Suprapubic skin (tissue), 4 donors: Measurements from ENCODE around the gene CDHR4.
"Not testable (repeated sequence)": the region's sequence is repeated elsewhere in the genome, so short reads cannot be mapped to it uniquely, and the experiment has no call there.

Experiments used
- CTCF ChIP-seq, 2 donors: fragments of 200-600 bp in 1 of 2; fragments of 450-650 bp in 1 of 2; sonication (generic) in 1 of 2; IDR thresholded peaks; one replicate each; pipeline ENCODE4 v1.5.1; 2016 to 2019; ENCODE audit warnings: antibody characterized with exemption in 2 of 2, mild to moderate bottlenecking in 1 of 2, moderate library complexity in 1 of 2
- POLR2A ChIP-seq, 2 donors: fragments of 450-650 bp; IDR thresholded peaks; one replicate each; pipeline ENCODE4 v1.6.1; 2017; ENCODE audit warnings: antibody characterized with exemption in 2 of 2, mild to moderate bottlenecking in 2 of 2, moderate library complexity in 2 of 2
- POLR2AphosphoS5 ChIP-seq, 3 donors: sonication (generic); formaldehyde crosslinking; IDR thresholded peaks; one replicate each; pipeline ENCODE4 v1.6.1; 2017; ENCODE audit warnings: antibody characterized with exemption in 3 of 3

GRCh38 chr3:49776101-49776500 lies 23.6 kb downstream of the CDHR4 start:
- TF ChIP-seq POLR2AphosphoS5, CTCF, POLR2A (IDR thresholded peaks at IDR 0.05): not testable (repeated sequence)
